ENCODE measurements around the gene RIMBP2.

Gene RIMBP2

DNA sequence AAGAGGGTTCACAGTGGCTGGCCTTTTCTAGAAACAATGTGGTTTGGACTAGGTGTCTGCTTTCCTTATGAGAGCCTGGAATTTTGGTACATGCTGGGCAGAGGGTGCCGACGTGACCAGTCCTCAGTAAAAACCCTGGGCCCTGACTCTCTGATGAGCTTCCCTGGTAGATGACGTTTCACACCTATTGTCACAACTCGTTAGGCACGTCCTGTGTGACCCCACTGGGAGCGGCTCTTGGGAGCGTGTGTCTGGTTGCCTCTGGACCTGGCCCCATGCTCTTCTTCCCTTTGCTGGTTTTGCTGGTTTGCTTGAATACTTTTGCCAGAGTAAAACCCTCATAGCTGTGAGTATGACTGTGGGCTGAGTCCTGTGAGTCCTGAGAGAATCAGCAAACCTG is 136.9 kb downstream of the RIMBP2 start:
- no peak overlapping the region for H3K4me3 ChIP-seq (ENCODE audit: low read depth, low read length)
- no peak for DNase-seq (ENCODE audit: low read depth)
- no peak for TF ChIP-seq CTCF (IDR thresholded peaks at IDR 0.05; ENCODE audit: control insufficient read depth, extremely low read depth, insufficient read depth)

DNA sequence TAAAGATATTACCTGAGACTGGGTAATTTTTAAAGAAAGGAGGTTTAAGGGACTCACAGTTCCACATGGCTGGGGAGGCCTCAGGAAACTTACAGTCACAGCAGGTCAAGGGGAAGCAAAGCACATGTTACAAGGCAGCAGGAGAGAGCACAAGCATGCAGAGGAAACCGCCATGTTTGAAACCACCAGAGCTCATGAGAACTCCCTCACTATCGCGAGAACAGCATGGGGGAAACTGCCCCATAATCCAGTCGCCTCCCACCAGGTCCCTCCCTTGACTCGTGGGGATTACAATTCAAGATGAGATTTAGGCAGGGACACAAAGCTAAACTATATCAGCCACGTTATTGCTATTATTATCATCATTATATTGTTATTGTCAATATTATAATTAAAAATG is 138.7 kb downstream of the RIMBP2 start:
- H3K4me3 ChIP-seq (ENCODE audit: low read depth, low read length), result no peak overlapping the region
- TF ChIP-seq CTCF (IDR thresholded peaks at IDR 0.05; ENCODE audit: control insufficient read depth, extremely low read depth, insufficient read depth), result no peak
- no peak for DNase-seq (ENCODE audit: low read depth)

DNA sequence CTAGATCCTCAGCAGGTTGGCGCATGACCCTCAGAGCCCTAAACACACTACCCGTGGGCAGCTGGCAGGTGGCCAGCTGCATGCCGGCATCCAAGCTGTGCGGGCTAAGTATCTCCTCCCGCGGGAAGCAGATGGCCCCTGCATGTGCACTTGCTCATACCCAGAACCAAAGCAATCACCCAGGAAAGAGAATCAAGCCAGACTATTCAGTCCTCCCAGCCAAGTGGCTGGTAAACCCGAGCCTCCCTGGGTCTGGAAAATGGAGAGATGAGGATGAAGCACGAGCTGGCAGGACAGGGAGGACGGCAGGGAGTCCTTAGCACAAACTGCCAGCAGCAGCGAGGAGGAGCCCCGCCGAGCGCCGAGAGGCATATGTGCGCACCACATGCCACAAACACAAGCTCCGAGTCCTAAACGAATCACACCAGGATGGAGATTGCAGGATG is 139.7 kb downstream of the RIMBP2 start:
- DNase-seq (ENCODE audit: low read depth), result no peak
- no peak overlapping the region for H3K4me3 ChIP-seq (ENCODE audit: low read depth, low read length)
- no peak for TF ChIP-seq CTCF (IDR thresholded peaks at IDR 0.05; ENCODE audit: control insufficient read depth, extremely low read depth, insufficient read depth)

DNA sequence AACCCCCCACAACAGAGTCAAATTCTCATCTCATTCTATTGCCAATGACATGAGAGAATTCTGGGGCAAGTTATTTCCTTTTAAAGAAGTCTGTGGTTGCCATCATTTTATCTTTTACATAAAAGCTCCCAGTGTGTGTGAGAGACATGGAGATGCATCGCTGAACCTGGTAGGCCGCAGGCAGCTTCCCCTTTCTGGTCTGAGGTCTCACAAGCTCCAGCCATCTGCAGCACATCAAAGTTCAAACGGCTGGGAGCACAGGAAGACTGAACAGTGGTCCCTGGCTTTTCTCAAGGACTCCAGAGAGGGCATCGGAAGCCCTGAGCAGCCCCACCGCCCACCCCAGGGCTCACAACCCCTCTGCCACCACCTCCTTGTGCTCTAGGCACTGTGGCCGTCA is 141.7 kb downstream of the RIMBP2 start:
- no peak overlapping the region for H3K4me3 ChIP-seq (ENCODE audit: low read depth, low read length)
- TF ChIP-seq CTCF (IDR thresholded peaks at IDR 0.05; ENCODE audit: control insufficient read depth, extremely low read depth, insufficient read depth), result no peak
- no peak for DNase-seq (ENCODE audit: low read depth)

DNA sequence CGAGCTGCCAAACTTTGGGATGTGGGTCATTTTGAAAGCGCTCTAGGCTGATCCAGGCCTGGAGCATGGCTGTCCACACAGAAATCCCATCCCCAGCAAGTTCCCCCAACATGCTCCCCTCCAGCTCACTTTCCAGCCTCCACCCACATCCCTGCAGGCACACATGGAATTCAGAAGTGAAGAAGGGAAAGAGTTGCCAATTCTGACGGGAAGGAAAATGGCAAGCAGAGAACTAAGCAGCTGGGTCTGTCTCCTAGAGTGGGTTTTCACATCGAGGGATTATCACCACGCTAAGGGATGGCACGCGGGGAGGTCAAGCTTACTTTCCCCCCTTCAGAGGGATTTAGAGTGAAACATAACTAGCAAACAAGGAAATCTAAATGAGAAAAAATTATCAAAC is 142.3 kb downstream of the RIMBP2 start:
- H3K4me3 ChIP-seq (ENCODE audit: low read depth, low read length), result no peak overlapping the region
- TF ChIP-seq CTCF (IDR thresholded peaks at IDR 0.05; ENCODE audit: control insufficient read depth, extremely low read depth, insufficient read depth), result no peak
- no peak for DNase-seq (ENCODE audit: low read depth)

- H3K4me3 ChIP-seq (ENCODE audit: low read depth, low read length), result no peak overlapping the region
- no peak for DNase-seq (ENCODE audit: low read depth)
- TF ChIP-seq CTCF (IDR thresholded peaks at IDR 0.05; ENCODE audit: control insufficient read depth, extremely low read depth, insufficient read depth), result no peak
These were observed 142.9 kb downstream of the RIMBP2 start for GRCh38 chr12:130573235-130573634.

- TF ChIP-seq CTCF (IDR thresholded peaks at IDR 0.05; ENCODE audit: control insufficient read depth, extremely low read depth, insufficient read depth), result no peak
- no peak for DNase-seq (ENCODE audit: low read depth)
These were observed 143.5 kb downstream of the RIMBP2 start for GRCh38 chr12:130572553-130572952.

More at GRCh38 chr12:130572553-130572952, 143.5 kb downstream of the RIMBP2 start:
- no peak overlapping the region for H3K4me3 ChIP-seq (ENCODE audit: low read depth, low read length)

All from LNCaP clone FGC (cell line).